KG1 (cell line): ENCODE measurements around the gene UTS2R.
"Not testable (repeated sequence)": the region's sequence is repeated elsewhere in the genome, so short reads cannot be mapped to it uniquely, and the experiment has no call there.

Source experiments
- DNase-seq: peaks from one replicate; lab custom pipeline; 2025; lab: John Stamatoyannopoulos, UW

The UTS2R gene

GRCh38 chr17:82375359-82376041, 3.9 kb downstream of the UTS2R start:
- no peak for DNase-seq

- no peak for DNase-seq
Observed at GRCh38 chr17:82376042-82376730, 4.6 kb downstream of the UTS2R start.

- not testable (repeated sequence) for DNase-seq
Observed at GRCh38 chr17:82377294-82377693, 5.7 kb downstream of the UTS2R start.

GRCh38 chr17:82377924-82378740, 6.6 kb downstream of the UTS2R start:
- no peak for DNase-seq

GRCh38 chr17:82378741-82379021, 7.1 kb downstream of the UTS2R start:
- no peak for DNase-seq

GRCh38 chr17:82380860-82381702, 9.5 kb downstream of the UTS2R start:
- DNase-seq: no peak

- not testable (repeated sequence) for DNase-seq
Observed at GRCh38 chr17:82381703-82382009, 10.1 kb downstream of the UTS2R start.

GRCh38 chr17:82382220-82382932, 10.8 kb downstream of the UTS2R start:
- DNase-seq: not testable (repeated sequence)

GRCh38 chr17:82382933-82383255, 11.3 kb downstream of the UTS2R start:
- no peak for DNase-seq

- DNase-seq: no peak
Observed at GRCh38 chr17:82383411-82383810, 11.8 kb downstream of the UTS2R start.

- DNase-seq: no peak
Observed at GRCh38 chr17:82384051-82384729, 12.6 kb downstream of the UTS2R start.

- no peak for DNase-seq
Observed at GRCh38 chr17:82384730-82385481, 13.3 kb downstream of the UTS2R start.

GRCh38 chr17:82385559-82386254, 14.1 kb downstream of the UTS2R start:
- DNase-seq: no peak

- no peak for DNase-seq
Observed at GRCh38 chr17:82386255-82386831, 14.8 kb downstream of the UTS2R start.

GRCh38 chr17:82386881-82387704, 15.5 kb downstream of the UTS2R start:
- no peak for DNase-seq

- DNase-seq: no peak
Observed at GRCh38 chr17:82387705-82388106, 16.1 kb downstream of the UTS2R start.

GRCh38 chr17:82388223-82388921, 16.8 kb downstream of the UTS2R start:
- DNase-seq: no peak

GRCh38 chr17:82388922-82389283, 17.3 kb downstream of the UTS2R start:
- DNase-seq: no peak
